Trophoblast cell (in vitro differentiated cells and primary cell): ENCODE data around the gene MED29.

Experiments
- DNase-seq, 2 donors: peaks; one replicate each; pipeline ENCODE4 v3.0.0-alpha.2; 2016
- H2AFZ ChIP-seq: 2 replicates; pipeline ENCODE4 v1.6.1; 2013; ENCODE audit warnings: low read length, moderate library complexity, mild to moderate bottlenecking; ENCODE audit not compliant: insufficient read depth, poor library complexity
- H2AK5ac ChIP-seq: 2 replicates; pipeline ENCODE4 v1.6.1; 2013; ENCODE audit warnings: mild to moderate bottlenecking, low read length
- H2BK120ac ChIP-seq: 2 replicates; pipeline ENCODE4 v1.6.1; 2013; ENCODE audit warnings: low read length, mild to moderate bottlenecking, moderate library complexity; ENCODE audit not compliant: insufficient read depth, poor library complexity
- H2BK12ac ChIP-seq: 2 replicates; pipeline ENCODE4 v1.6.1; 2013; ENCODE audit warnings: mild to moderate bottlenecking, low read length, moderate library complexity
- H2BK5ac ChIP-seq: 2 replicates; pipeline ENCODE4 v1.6.1; 2013; ENCODE audit warnings: low read length, low read depth, moderate library complexity, mild to moderate bottlenecking; ENCODE audit not compliant: poor library complexity
- H3K14ac ChIP-seq: 2 replicates; pipeline ENCODE4 v1.6.1; 2013; ENCODE audit warnings: mild to moderate bottlenecking, low read length
- H3K18ac ChIP-seq: 2 replicates; pipeline ENCODE4 v1.6.1; 2013; ENCODE audit warnings: mild to moderate bottlenecking, low read length
- H3K23ac ChIP-seq: 2 replicates; pipeline ENCODE4 v1.6.1; 2013; ENCODE audit warnings: low read length
- H3K27ac ChIP-seq: 2 replicates; pipeline ENCODE4 v1.5.1; 2013; ENCODE audit warnings: low read depth, mild to moderate bottlenecking, inconsistent platforms, low read length, moderate library complexity
- H3K27me3 ChIP-seq: 2 replicates; pipeline ENCODE4 v1.6.1; 2013; ENCODE audit warnings: inconsistent platforms, mild to moderate bottlenecking, low read length, moderate library complexity; ENCODE audit not compliant: insufficient read depth
- H3K36me3 ChIP-seq, 2 experiments: 1 replicate in 1 of 2; 2 replicates in 1 of 2; pipeline ENCODE4 v1.6.1; 2013; ENCODE audit warnings: low read length in 2 of 2, mild to moderate bottlenecking in 2 of 2, moderate library complexity in 1 of 2; ENCODE audit not compliant: insufficient read depth in 2 of 2, control insufficient read depth in 1 of 2
- H3K4ac ChIP-seq: 2 replicates; pipeline ENCODE4 v1.6.1; 2013; ENCODE audit warnings: low read depth, mild to moderate bottlenecking, low read length, moderate library complexity
- H3K4me1 ChIP-seq, 2 experiments: 1 replicate in 1 of 2; 2 replicates in 1 of 2; pipeline ENCODE4 v1.6.1; 2013; ENCODE audit warnings: low read length in 2 of 2, mild to moderate bottlenecking in 2 of 2, moderate library complexity in 1 of 2; ENCODE audit not compliant: insufficient read depth in 2 of 2, control insufficient read depth in 1 of 2
- H3K4me2 ChIP-seq: 2 replicates; pipeline ENCODE4 v1.6.1; 2013; ENCODE audit warnings: inconsistent platforms, mild to moderate bottlenecking, low read length, moderate library complexity
- H3K4me3 ChIP-seq: 2 replicates; pipeline ENCODE4 v1.5.1; 2013; ENCODE audit warnings: mild to moderate bottlenecking, low read depth, low read length, inconsistent platforms
- H3K79me1 ChIP-seq: one replicate; pipeline ENCODE4 v1.6.1; 2013; ENCODE audit warnings: low read length
- H3K79me2 ChIP-seq: 2 replicates; pipeline ENCODE4 v1.6.1; 2013; ENCODE audit warnings: low read length, mild to moderate bottlenecking; ENCODE audit not compliant: control insufficient read depth, insufficient read depth, poor library complexity
- H3K9ac ChIP-seq: 2 replicates; pipeline ENCODE4 v1.6.1; 2013; ENCODE audit warnings: mild to moderate bottlenecking, low read length
- H3K9me3 ChIP-seq: 2 replicates; pipeline ENCODE4 v1.6.1; 2013; ENCODE audit warnings: low read depth, mild to moderate bottlenecking, control low read depth, inconsistent platforms, low read length; ENCODE audit not compliant: insufficient read depth
- H4K12ac ChIP-seq: 2 replicates; pipeline ENCODE4 v1.6.1; 2013; ENCODE audit warnings: low read depth, mild to moderate bottlenecking, low read length, moderate library complexity
- H4K8ac ChIP-seq: 2 replicates; pipeline ENCODE4 v1.6.1; 2013; ENCODE audit warnings: low read depth, mild to moderate bottlenecking, low read length, moderate library complexity
- H4K91ac ChIP-seq: one replicate; pipeline ENCODE4 v1.6.1; 2013; ENCODE audit warnings: low read depth, mild to moderate bottlenecking, low read length, moderate library complexity
- whole genome bisulfite sequencing: extraction: QIAGEN DNeasy Blood & Tissue Kit; methylation state at CpG from one replicate; pipeline ENCODE4 v1.1.7; 2013; ENCODE audit warnings: missing lambda C conversion rate; ENCODE audit not compliant: insufficient read length, insufficient coverage; ENCODE audit errors: extremely low coverage; 5-methylcytosine and 5-hydroxymethylcytosine counted together

MED29 gene

DNA sequence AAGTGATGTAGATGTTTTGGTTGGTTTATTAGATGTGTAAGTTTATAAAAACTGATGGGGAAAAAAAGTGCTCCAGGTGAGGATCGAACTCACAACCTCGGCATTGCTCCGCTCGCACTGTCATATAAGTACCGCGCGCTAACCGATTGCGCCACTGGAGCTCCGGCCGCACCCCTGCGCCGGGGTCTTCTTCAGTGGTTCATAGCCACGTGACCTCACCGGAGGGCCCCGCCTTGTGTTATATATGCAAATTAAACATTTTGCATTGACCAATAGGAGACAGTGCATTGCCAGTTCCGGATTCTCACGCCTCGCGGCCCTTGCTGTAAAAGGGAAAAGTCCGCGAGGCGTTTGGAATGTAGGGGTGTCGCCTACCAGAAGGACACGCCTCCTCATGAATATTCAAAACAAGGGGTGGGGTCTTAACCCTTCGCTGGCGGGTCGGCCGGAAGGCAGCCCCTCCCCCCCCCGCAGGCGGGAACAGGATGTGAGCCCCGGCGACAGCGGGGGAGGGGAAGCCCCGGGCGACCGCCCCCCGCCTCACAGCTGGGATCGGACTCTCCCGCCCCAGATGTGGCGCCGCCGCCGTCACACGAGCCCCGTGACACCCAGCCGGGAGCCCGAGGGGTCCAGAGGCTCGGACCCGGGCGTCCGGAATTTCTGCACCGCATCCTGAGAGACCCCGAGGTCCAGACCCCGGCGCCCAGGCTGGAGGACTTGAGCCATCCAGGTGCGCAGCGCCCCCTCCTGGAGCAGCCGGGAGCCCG, 21.1 kb downstream of the MED29 start, which contains the start of gene PLEKHG2:
Gene PLEKHG2, plus strand, starts transcription at position 570 of the 767 bp plus-strand sequence. CDS start 1,418 bp downstream, outside the sequence.
- H3K14ac ChIP-seq: peak within 1 kb of the TSS; percentile 97
- peak within 1 kb of the TSS; percentile 95 for H4K12ac ChIP-seq
- H4K91ac ChIP-seq: peak within 1 kb of the TSS; percentile 99
- H3K79me1 ChIP-seq: peaks cover 36% of the 10 kb centered on the region
- peak within 1 kb of the TSS; percentile 91 for H4K8ac ChIP-seq
- peaks cover 30 to 36% of the 10 kb centered on the region in 2 experiments for H3K4me1 ChIP-seq
- H3K18ac ChIP-seq: peak within 1 kb of the TSS; percentile 98
- H3K4ac ChIP-seq: peak within 1 kb of the TSS; percentile 97
- H3K79me2 ChIP-seq: peaks cover 40% of the 10 kb centered on the region
- no peak within 1 kb of the TSS for H3K23ac ChIP-seq
- H2BK120ac ChIP-seq: peak within 1 kb of the TSS; percentile 94
- H2AK5ac ChIP-seq: peak within 1 kb of the TSS; percentile 95
- no CpG with 5 or more reads among the region's 60 CpGs for WGBS
- H2BK5ac ChIP-seq: peak within 1 kb of the TSS; percentile 95
- H3K9ac ChIP-seq: peak within 1 kb of the TSS; percentile 97
- H3K27me3 ChIP-seq: no peaks in the 10 kb centered on the region
- H2AFZ ChIP-seq: peak within 1 kb of the TSS; percentile 61
- no peaks in the 10 kb centered on the region for H3K9me3 ChIP-seq
- H2BK12ac ChIP-seq: peak within 1 kb of the TSS; percentile 59
- H3K4me2 ChIP-seq: peak within 1 kb of the TSS; percentile 73
- peak; percentile 99 to 100 for DNase-seq
- peak within 1 kb of the TSS; percentile 86 for H3K27ac ChIP-seq
- H3K4me3 ChIP-seq: peak within 1 kb of the TSS; percentile 80
- peaks cover 35 to 36% of the 10 kb centered on the region in 2 experiments for H3K36me3 ChIP-seq

DNA sequence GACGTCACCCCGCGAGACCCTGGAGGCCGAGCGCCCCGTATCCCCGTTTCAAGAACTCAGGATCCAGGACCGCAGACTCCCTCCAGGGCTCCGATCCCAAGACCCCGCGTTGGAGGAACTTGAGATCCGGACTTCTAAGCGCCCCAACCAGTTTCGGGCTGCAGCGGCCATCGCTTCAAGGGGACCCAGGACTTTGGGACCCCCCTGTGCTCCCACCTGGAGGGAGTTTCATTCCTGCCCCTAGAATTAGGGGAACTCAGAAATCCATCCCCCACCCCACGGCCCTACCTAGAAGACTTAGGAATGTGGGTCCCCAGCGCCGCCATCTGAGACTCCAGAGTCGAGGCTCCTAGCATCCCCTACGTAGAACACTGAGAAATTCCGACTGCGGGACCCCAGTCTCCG, 21.7 kb downstream of the MED29 start:
- H3K23ac ChIP-seq: no peak overlapping the region
- peak overlapping the region; percentile 95 for H4K12ac ChIP-seq
- peak overlapping the region; percentile 59 for H2BK12ac ChIP-seq
- peak overlapping the region; percentile 73 for H3K4me2 ChIP-seq
- H2AK5ac ChIP-seq: peak overlapping the region; percentile 95
- H3K79me1 ChIP-seq: peaks cover 30% of the 10 kb centered on the region
- peaks cover 27 to 32% of the 10 kb centered on the region in 2 experiments for H3K4me1 ChIP-seq
- H3K18ac ChIP-seq: peak overlapping the region; percentile 98
- WGBS: no CpG with 5 or more reads among the region's 24 CpGs
- H2AFZ ChIP-seq: peak overlapping the region; percentile 61
- DNase-seq: no peak
- H2BK5ac ChIP-seq: peak overlapping the region; percentile 95
- peak overlapping the region; percentile 99 for H4K91ac ChIP-seq
- H3K79me2 ChIP-seq: peaks cover 35% of the 10 kb centered on the region
- H3K27ac ChIP-seq: peak overlapping the region; percentile 86
- H3K4ac ChIP-seq: peak overlapping the region; percentile 97
- peak overlapping the region; percentile 94 for H2BK120ac ChIP-seq
- H3K27me3 ChIP-seq: no peaks in the 10 kb centered on the region
- no peaks in the 10 kb centered on the region for H3K9me3 ChIP-seq
- peaks cover 38 to 39% of the 10 kb centered on the region in 2 experiments for H3K36me3 ChIP-seq
- H4K8ac ChIP-seq: peak overlapping the region; percentile 91
- peak overlapping the region; percentile 97 for H3K14ac ChIP-seq
- peak overlapping the region; percentile 80 for H3K4me3 ChIP-seq
- peak overlapping the region; percentile 97 for H3K9ac ChIP-seq

GRCh38 chr19:39413272-39413910, 22.2 kb downstream of the MED29 start:
- peak overlapping the region; percentile 73 for H3K4me2 ChIP-seq
- H3K4ac ChIP-seq: peak overlapping the region; percentile 97
- peak overlapping the region; percentile 97 for H3K14ac ChIP-seq
- peaks cover 30% of the 10 kb centered on the region for H3K79me2 ChIP-seq
- H2AK5ac ChIP-seq: peak overlapping the region; percentile 95
- H2BK120ac ChIP-seq: peak overlapping the region; percentile 94
- H3K27me3 ChIP-seq: no peaks in the 10 kb centered on the region
- peak overlapping the region; percentile 95 for H4K12ac ChIP-seq
- no CpG with 5 or more reads among the region's 54 CpGs for WGBS
- H3K79me1 ChIP-seq: peaks cover 28% of the 10 kb centered on the region
- no peaks in the 10 kb centered on the region for H3K9me3 ChIP-seq
- peaks cover 23 to 28% of the 10 kb centered on the region in 2 experiments for H3K4me1 ChIP-seq
- H2AFZ ChIP-seq: peak overlapping the region; percentile 61
- peak overlapping the region; percentile 97 for H3K9ac ChIP-seq
- H3K4me3 ChIP-seq: peak overlapping the region; percentile 80
- H2BK5ac ChIP-seq: peak overlapping the region; percentile 95
- H4K91ac ChIP-seq: peak overlapping the region; percentile 99
- DNase-seq: peak in 1 of 2 donors; percentile 50
- H2BK12ac ChIP-seq: peak overlapping the region; percentile 59
- H4K8ac ChIP-seq: peak overlapping the region; percentile 91
- peak overlapping the region; percentile 98 for H3K18ac ChIP-seq
- peaks cover 36 to 37% of the 10 kb centered on the region in 2 experiments for H3K36me3 ChIP-seq
- no peak overlapping the region for H3K23ac ChIP-seq
- H3K27ac ChIP-seq: peak overlapping the region; percentile 86

DNA sequence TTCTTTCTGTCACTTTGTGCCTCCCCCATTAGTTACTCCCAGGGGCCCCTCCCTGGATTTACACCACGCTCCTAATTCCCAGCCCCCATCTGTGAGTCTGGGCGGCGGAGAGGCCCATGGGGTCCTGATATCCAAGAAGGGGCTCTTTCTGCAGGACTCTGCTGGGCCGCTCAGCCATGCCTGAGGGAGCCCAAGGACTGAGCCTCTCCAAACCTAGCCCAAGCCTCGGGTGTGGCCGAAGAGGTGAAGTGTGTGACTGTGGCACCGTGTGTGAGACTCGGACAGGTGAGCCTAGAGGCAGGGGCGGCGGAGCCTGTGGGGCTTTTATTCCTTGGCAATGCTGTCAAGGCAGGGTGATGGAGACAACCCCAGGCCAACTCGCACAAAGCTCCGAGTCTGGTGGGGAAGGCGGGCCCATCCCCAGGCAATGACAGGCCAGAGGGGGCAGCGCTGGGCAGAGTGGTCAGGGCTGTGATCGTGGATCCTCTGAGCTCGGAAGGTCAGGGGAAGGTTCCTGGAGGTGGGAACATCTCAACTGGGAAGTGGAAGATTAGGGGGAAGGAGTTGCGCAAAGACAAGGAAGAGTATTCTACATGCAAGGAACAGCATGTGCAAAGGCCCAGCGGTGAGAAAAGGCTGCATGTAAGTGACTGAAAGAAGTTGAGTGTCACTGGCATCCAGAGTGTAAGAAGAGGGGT, 22.9 kb downstream of the MED29 start:
- Histone ChIP-seq H2AK5ac (no peak overlapping the region), H3K14ac (peak overlapping the region; percentile 49), H3K4me1 (peaks cover 18 to 23% of the 10 kb centered on the region in 2 experiments), H4K12ac (peak overlapping the region; percentile 30), H3K79me1 (peaks cover 28% of the 10 kb centered on the region), H3K36me3 (peaks cover 38 to 39% of the 10 kb centered on the region in 2 experiments), H2BK12ac (no peak overlapping the region), H3K4me3 (peak overlapping the region; percentile 80), H4K8ac (peak overlapping the region; percentile 57), H3K79me2 (peaks cover 27% of the 10 kb centered on the region), H4K91ac (peak overlapping the region; percentile 99), H3K18ac (peak overlapping the region; percentile 37), H3K4ac (peak overlapping the region; percentile 23), H3K9me3 (no peaks in the 10 kb centered on the region), H3K27me3 (no peaks in the 10 kb centered on the region), H2AFZ (no peak overlapping the region), H3K9ac (peak overlapping the region; percentile 68), H3K27ac (peak overlapping the region; percentile 86), H2BK5ac (peak overlapping the region; percentile 74), H3K4me2 (peak overlapping the region; percentile 73), H3K23ac (no peak overlapping the region), H2BK120ac (peak overlapping the region; percentile 50)
- no CpG with 5 or more reads among the region's 18 CpGs for WGBS
- no peak for DNase-seq
